Testis (tissue), 3 donors: ENCODE measurements around the gene RBBP8NL. TPM values are rescaled to one million over a fixed set of nuclear protein-coding genes. Genes with fewer than 3 reads are reported as not detected.

Experiments used
- DNase-seq: peaks from one replicate; pipeline ENCODE4 v3.0.0-alpha.2; 2019
- H3K27ac ChIP-seq, 2 donors: fragments of 200-600 bp; sonication (generic); one replicate each; pipeline ENCODE4 v1.5.1; 2019
- H3K27me3 ChIP-seq: fragments of 200-600 bp; sonication (generic); one replicate; pipeline ENCODE4 v1.5.1; 2019
- H3K36me3 ChIP-seq: fragments of 200-600 bp; sonication (generic); one replicate; pipeline ENCODE4 v1.5.1; 2017; ENCODE audit warnings: low read depth; ENCODE audit errors: missing control alignments
- H3K4me1 ChIP-seq: fragments of 200-600 bp; sonication (generic); one replicate; pipeline ENCODE4 v1.5.1; 2019
- H3K4me3 ChIP-seq, 2 donors: fragments of 200-600 bp; sonication (generic); one replicate each; pipeline ENCODE4 v1.5.1; 2017 to 2019
- H3K9me3 ChIP-seq: fragments of 200-600 bp; sonication (generic); one replicate; pipeline ENCODE4 v1.5.1; 2017
- CTCF ChIP-seq, 3 experiments: fragments of 450-650 bp in 2 of 3; fragments of 200-600 bp in 1 of 3; sonication (generic) in 1 of 3; IDR thresholded peaks; one replicate each; pipeline ENCODE4 v1.5.1; 2016 to 2019; ENCODE audit warnings: antibody characterized with exemption in 3 of 3, mild to moderate bottlenecking in 2 of 3, moderate library complexity in 1 of 3
- POLR2A ChIP-seq: fragments of 450-650 bp; IDR thresholded peaks from one replicate; pipeline ENCODE4 v1.6.1; 2017; ENCODE audit warnings: antibody characterized with exemption, mild to moderate bottlenecking, moderate library complexity
- WGBS, 2 donors: methylation state at CpG; one replicate each; pipeline ENCODE4 v1.1.5; 2018; 5-methylcytosine and 5-hydroxymethylcytosine counted together
- intact Hi-C: fragments of 100-400 bp; cut with DNase I; formaldehyde crosslinking; loops from one replicate; pipeline ENCODE4 v1.15.1; 2023; ENCODE audit warnings: low total_unique reads
- polyA plus RNA-seq: library from polyadenylated mRNA; stranded (reverse); fragments of 350-450 nt; fragmentation: Illumina TruSeq; extraction: RNeasy Lipid Tissue Mini Kit (QIAGEN cat#74804); gene quantifications from one replicate; pipeline ENCODE4 v1.2.3, GENCODE V29; 2014; ENCODE audit warnings: low read depth, low replicate concordance; ENCODE audit not compliant: insufficient read depth
- total RNA-seq, 2 donors: library from RNA; depleted of rRNA; stranded (reverse); fragments of >200 nt; gene quantifications; one replicate each; pipeline ENCODE4 v1.2.3, GENCODE V29; 2016

RBBP8NL gene
- total and polyA plus RNA-seq, 3 donors from 2014 or later: 0.81 to 2.8 (median 1.3) TPM

- no peaks in the 10 kb centered on the region for H3K9me3 ChIP-seq
- no peaks in the 10 kb centered on the region for H3K27me3 ChIP-seq
- intact Hi-C loops: no loop called here
- no peak for DNase-seq
- H3K4me3 ChIP-seq: no peak overlapping the region
- no peaks in the 10 kb centered on the region for H3K36me3 ChIP-seq
- H3K4me1 ChIP-seq: no peaks in the 10 kb centered on the region
- WGBS, 2 donors: 92 to 94% methylated on average over 10 to 19 of the region's 19 CpGs
- TF ChIP-seq CTCF (IDR thresholded peaks at IDR 0.05) (no peak), POLR2A (no peak)
- no peak overlapping the region for H3K27ac ChIP-seq
Measured at GRCh38 chr20:62398120-62398821, 29.1 kb downstream of the RBBP8NL start.

- Histone ChIP-seq H3K4me1 (peaks cover under 1% of the 10 kb centered on the region), H3K27ac (no peak overlapping the region), H3K36me3 (no peaks in the 10 kb centered on the region), H3K27me3 (no peaks in the 10 kb centered on the region), H3K4me3 (no peak overlapping the region), H3K9me3 (no peaks in the 10 kb centered on the region)
- WGBS, 2 donors: 83 to 93% methylated on average over 17 to 34 of the region's 35 CpGs
- TF ChIP-seq CTCF (IDR thresholded peaks at IDR 0.05): no peak
- intact Hi-C loops: no loop called here
- no peak for DNase-seq
Measured at GRCh38 chr20:62396367-62397239, 30.7 kb downstream of the RBBP8NL start.

- DNase-seq: no peak
- Histone ChIP-seq H3K4me3 (no peak overlapping the region), H3K36me3 (no peaks in the 10 kb centered on the region), H3K27me3 (no peaks in the 10 kb centered on the region), H3K4me1 (peaks cover 7% of the 10 kb centered on the region), H3K27ac (no peak overlapping the region), H3K9me3 (no peaks in the 10 kb centered on the region)
- intact Hi-C loops: no loop called here
- 92 to 96% methylated on average over 15 to 24 of the region's 27 CpGs for WGBS, 2 donors
- no peak for TF ChIP-seq CTCF (IDR thresholded peaks at IDR 0.05)
- no peak for TF ChIP-seq POLR2A
Measured at GRCh38 chr20:62395311-62396242, 31.8 kb downstream of the RBBP8NL start.

- Histone ChIP-seq H3K4me3 (no peak overlapping the region), H3K27me3 (no peaks in the 10 kb centered on the region), H3K9me3 (no peaks in the 10 kb centered on the region), H3K4me1 (peaks cover 11% of the 10 kb centered on the region), H3K27ac (no peak overlapping the region), H3K36me3 (no peaks in the 10 kb centered on the region)
- intact Hi-C loops: no loop called here
- no peak for DNase-seq
- WGBS, 2 donors: 91 to 97% methylated on average over 17 to 44 of the region's 44 CpGs
- TF ChIP-seq CTCF (IDR thresholded peaks at IDR 0.05) (no peak), POLR2A (no peak)
Measured at GRCh38 chr20:62394248-62395245, 32.8 kb downstream of the RBBP8NL start.
